CD4-positive, alpha-beta memory T cell (primary cell): ENCODE data around the gene HSF2. TPM values are rescaled to one million over a fixed set of nuclear protein-coding genes. Genes with fewer than 3 reads are reported as not detected.

Source experiments
- CTCF ChIA-PET: fragments of 350-600 bp; sonication (Branson Sonifier 250); formaldehyde crosslinking; loops from one replicate; lab custom pipeline; 2021; ENCODE audit warnings: inconsistent platforms; ENCODE audit not compliant: partially characterized antibody; lab: Charles Lee
- POLR2A ChIA-PET: fragments of 350-600 bp; sonication (Branson Sonifier 250); formaldehyde crosslinking; loops from one replicate; lab custom pipeline; 2021; ENCODE audit not compliant: partially characterized antibody; lab: Charles Lee
- DNase-seq, 5 donors: peaks; one replicate each; pipeline versions ENCODE4 v3.0.0 to v3.0.0-alpha.2; 2020 to 2022; ENCODE audit warnings: mixed read lengths in 1 of 5
- H3K27ac ChIP-seq: one replicate; pipeline ENCODE4 v1.7.0; 2013; ENCODE audit warnings: low read depth, low read length
- H3K27me3 ChIP-seq: 2 replicates; pipeline ENCODE4 v1.7.0; 2013; ENCODE audit warnings: mild to moderate bottlenecking, low read length, moderate library complexity; ENCODE audit not compliant: insufficient read depth
- H3K36me3 ChIP-seq: 2 replicates; pipeline ENCODE4 v1.7.0; 2013; ENCODE audit warnings: mild to moderate bottlenecking, low read length, moderate library complexity; ENCODE audit not compliant: insufficient read depth
- H3K4me1 ChIP-seq: 2 replicates; pipeline ENCODE4 v1.7.0; 2013; ENCODE audit warnings: mild to moderate bottlenecking, low read length, moderate library complexity; ENCODE audit not compliant: insufficient read depth
- H3K4me3 ChIP-seq, 2 donors: one replicate each; pipeline ENCODE4 v1.7.0; 2013; ENCODE audit warnings: low read length in 2 of 2, mild to moderate bottlenecking in 1 of 2
- H3K9me3 ChIP-seq, 2 donors: one replicate each; pipeline ENCODE4 v1.7.0; 2013; ENCODE audit warnings: low read length in 2 of 2, control low read depth in 1 of 2; ENCODE audit not compliant: control insufficient read depth in 1 of 2
- H3K27ac Mint-ChIP-seq, 7 donors: one replicate each; pipeline ENCODE4 v1.8.0; 2020 to 2021; ENCODE audit warnings: mixed read lengths in 7 of 7, mild to moderate bottlenecking in 6 of 7, inconsistent platforms in 3 of 7, moderate library complexity in 3 of 7
- H3K27me3 Mint-ChIP-seq, 2 donors: one replicate each; pipeline ENCODE4 v1.8.0; 2020 to 2021; ENCODE audit warnings: mixed read lengths in 2 of 2
- H3K36me3 Mint-ChIP-seq, 2 donors: one replicate each; pipeline ENCODE4 v1.8.0; 2020 to 2021; ENCODE audit warnings: mixed read lengths in 2 of 2, inconsistent platforms in 1 of 2, mild to moderate bottlenecking in 1 of 2
- H3K4me1 Mint-ChIP-seq, 4 donors: one replicate each; pipeline ENCODE4 v1.8.0; 2020 to 2021; ENCODE audit warnings: mixed read lengths in 4 of 4, mild to moderate bottlenecking in 1 of 4
- H3K4me3 Mint-ChIP-seq, 8 donors: one replicate each; pipeline ENCODE4 v1.8.0; 2020 to 2021; ENCODE audit warnings: mixed read lengths in 8 of 8, mild to moderate bottlenecking in 7 of 8, moderate library complexity in 6 of 8, inconsistent platforms in 3 of 8
- H3K9me3 Mint-ChIP-seq, 8 donors: one replicate each; pipeline ENCODE4 v1.8.0; 2020 to 2021; ENCODE audit warnings: mixed read lengths in 8 of 8, mild to moderate bottlenecking in 5 of 8, inconsistent platforms in 3 of 8, moderate library complexity in 1 of 8
- intact Hi-C: fragments of 100-400 bp; cut with micrococcal nuclease; formaldehyde crosslinking; loops from one replicate; pipeline ENCODE4 v1.15.1; 2023
- polyA plus RNA-seq, 2 donors: library from polyadenylated mRNA; unstranded; fragments of 300-500 nt; fragmentation: Illumina TruSeq; gene quantifications; one replicate each; pipeline ENCODE4 v1.2.3, GENCODE V29; 2021
- total RNA-seq, 2 experiments: library from RNA; stranded (reverse); gene quantifications; one replicate each; pipeline ENCODE4 v1.2.3, GENCODE V29; 2021

HSF2 gene, protein sequence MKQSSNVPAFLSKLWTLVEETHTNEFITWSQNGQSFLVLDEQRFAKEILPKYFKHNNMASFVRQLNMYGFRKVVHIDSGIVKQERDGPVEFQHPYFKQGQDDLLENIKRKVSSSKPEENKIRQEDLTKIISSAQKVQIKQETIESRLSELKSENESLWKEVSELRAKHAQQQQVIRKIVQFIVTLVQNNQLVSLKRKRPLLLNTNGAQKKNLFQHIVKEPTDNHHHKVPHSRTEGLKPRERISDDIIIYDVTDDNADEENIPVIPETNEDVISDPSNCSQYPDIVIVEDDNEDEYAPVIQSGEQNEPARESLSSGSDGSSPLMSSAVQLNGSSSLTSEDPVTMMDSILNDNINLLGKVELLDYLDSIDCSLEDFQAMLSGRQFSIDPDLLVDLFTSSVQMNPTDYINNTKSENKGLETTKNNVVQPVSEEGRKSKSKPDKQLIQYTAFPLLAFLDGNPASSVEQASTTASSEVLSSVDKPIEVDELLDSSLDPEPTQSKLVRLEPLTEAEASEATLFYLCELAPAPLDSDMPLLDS
- total RNA-seq (10 to 100 TPM; 15.7 to 17.4 TPM), polyA plus RNA-seq (10 to 100 TPM; 15.8 to 20.7 TPM)

GRCh38 chr6:122399348-122400120, at the start of gene HSF2:
HSF2 (plus strand) TSS chr6:122399652; CDS start chr6:122399738, 86 bp downstream.
- no peaks in the 10 kb centered on the region for H3K36me3 ChIP-seq
- Mint-ChIP-seq H3K36me3 (peaks cover 0 to 2% of the 10 kb centered on the region in 2 donors), H3K4me3 (peak within 1 kb of the TSS; percentile 96 to 100 (median 98)), H3K4me1 (peaks cover 27 to 36% (median 31%) of the 10 kb centered on the region in 4 donors), H3K9me3 (no peaks in the 10 kb centered on the region), H3K27me3 (no peaks in the 10 kb centered on the region), H3K27ac (peak within 1 kb of the TSS; percentile 92 to 99 (median 97))
- DNase-seq, result peak; percentile 92 to 96 (median 94)
- no peaks in the 10 kb centered on the region for H3K9me3 ChIP-seq
- intact Hi-C loops, result loop anchor here (1.0 to 2.0 kb wide), 4 partner anchors 9 to 1065 kb away; partner anchors contain the start of genes SERINC1 and TBC1D32
- peaks cover 36% of the 10 kb centered on the region for H3K4me1 ChIP-seq
- H3K27me3 ChIP-seq, result no peaks in the 10 kb centered on the region
- peak within 1 kb of the TSS; percentile 88 for H3K27ac ChIP-seq
- CTCF ChIA-PET, result interaction anchor here (0.9 to 1.5 kb wide), 5 partner anchors 10 to 18 kb away, joined by 3 to 14 read pairs (median 4); no protein-coding TSS in a partner anchor
- POLR2A ChIA-PET, result interaction anchor here (1.1 to 1.6 kb wide), 3 partner anchors 9 to 72 kb away, joined by 6 to 30 read pairs (median 10); partner anchors contain the start of gene SERINC1
- H3K4me3 ChIP-seq, result peak within 1 kb of the TSS; percentile 39 to 91

DNA sequence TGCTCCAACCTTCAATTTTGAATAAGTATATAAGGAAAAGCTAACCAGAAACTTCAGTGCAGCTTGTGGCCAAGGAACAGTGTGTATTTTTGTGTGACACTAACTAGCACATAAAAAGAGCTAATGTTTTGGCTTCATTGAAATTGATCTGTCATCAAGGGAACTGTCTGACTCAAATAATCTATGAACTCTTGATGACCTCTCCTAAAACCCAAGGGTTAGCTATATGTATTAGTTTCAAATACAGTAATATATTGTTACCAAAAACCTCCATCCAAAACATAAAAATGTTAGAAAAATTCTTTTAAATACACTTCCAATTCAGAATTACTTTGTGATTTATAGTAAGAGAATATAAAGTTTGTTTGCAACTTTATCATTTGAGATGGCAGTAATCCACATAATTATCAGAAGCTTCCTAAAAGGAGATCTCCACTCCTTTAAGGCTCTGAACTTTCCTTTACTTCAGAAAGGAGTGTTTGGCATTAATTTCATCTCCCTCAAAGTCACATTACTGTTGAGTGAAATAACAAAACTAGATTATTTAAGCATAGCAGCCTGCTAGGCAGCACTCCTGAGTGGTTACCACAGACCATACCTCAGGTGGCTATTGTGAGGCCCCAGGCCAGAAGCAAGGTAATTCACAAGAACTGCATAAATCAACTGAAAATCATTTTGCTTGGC, 46.3 kb upstream of the HSF2 start:
- ChIA-PET CTCF (no interaction called here), POLR2A (no interaction called here)
- no peaks in the 10 kb centered on the region for H3K9me3 ChIP-seq
- Mint-ChIP-seq H3K36me3 (no peaks in the 10 kb centered on the region), H3K4me1 (no peaks in the 10 kb centered on the region), H3K9me3 (no peaks in the 10 kb centered on the region), H3K4me3 (no peak overlapping the region), H3K27ac (no peak overlapping the region), H3K27me3 (peaks cover 6 to 17% of the 10 kb centered on the region in 2 donors)
- H3K36me3 ChIP-seq, result no peaks in the 10 kb centered on the region
- intact Hi-C loops, result no loop called here
- no peaks in the 10 kb centered on the region for H3K27me3 ChIP-seq
- no peak overlapping the region for H3K4me3 ChIP-seq
- no peak for DNase-seq
- H3K27ac ChIP-seq, result no peak overlapping the region
- no peaks in the 10 kb centered on the region for H3K4me1 ChIP-seq

DNA sequence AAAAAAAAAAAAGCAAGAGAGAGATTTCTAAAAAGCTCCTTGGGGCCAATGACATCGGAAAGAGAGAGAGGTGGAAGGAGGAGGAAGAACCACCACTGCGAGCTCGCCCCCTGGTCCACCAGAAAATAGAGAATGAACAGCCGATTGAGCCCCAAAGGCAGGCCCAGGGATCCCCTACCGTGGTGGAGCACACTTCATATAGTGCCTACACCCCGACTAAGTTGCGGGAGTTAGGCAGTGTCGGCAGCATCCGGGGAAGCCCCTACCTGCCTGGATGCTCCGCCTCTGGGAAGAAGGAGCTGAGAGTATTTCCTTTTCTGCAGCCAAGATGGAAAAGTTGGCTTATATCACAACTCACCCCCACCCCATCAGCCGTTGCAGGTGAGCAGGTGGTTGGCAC, 38.6 kb upstream of the HSF2 start:
- CTCF ChIA-PET, result interaction anchor here (0.8 to 1.0 kb wide), 2 partner anchors 19 to 169 kb away, joined by 3 read pairs; no protein-coding TSS in a partner anchor
- no peaks in the 10 kb centered on the region for H3K36me3 Mint-ChIP-seq
- Histone ChIP-seq H3K4me3 (no peak overlapping the region), H3K27ac (no peak overlapping the region), H3K9me3 (no peaks in the 10 kb centered on the region), H3K4me1 (no peaks in the 10 kb centered on the region), H3K36me3 (no peaks in the 10 kb centered on the region), H3K27me3 (no peaks in the 10 kb centered on the region)
- POLR2A ChIA-PET, result no interaction called here
- no peaks in the 10 kb centered on the region for H3K9me3 Mint-ChIP-seq
- no peak overlapping the region for H3K4me3 Mint-ChIP-seq
- peaks cover 0 to 6% of the 10 kb centered on the region in 2 donors for H3K27me3 Mint-ChIP-seq
- no peak overlapping the region for H3K27ac Mint-ChIP-seq
- intact Hi-C loops, result no loop called here
- H3K4me1 Mint-ChIP-seq, result no peaks in the 10 kb centered on the region
- no peak for DNase-seq

- H3K27me3 Mint-ChIP-seq, result peaks cover 0 to 3% of the 10 kb centered on the region in 2 donors
- H3K27me3 ChIP-seq, result no peaks in the 10 kb centered on the region
- H3K4me3 ChIP-seq, result no peak overlapping the region
- no peak overlapping the region for H3K27ac ChIP-seq
- no peaks in the 10 kb centered on the region for H3K9me3 Mint-ChIP-seq
- DNase-seq, result no peak
- no peaks in the 10 kb centered on the region for H3K4me1 ChIP-seq
- H3K4me3 Mint-ChIP-seq, result no peak overlapping the region
- ChIA-PET POLR2A (no interaction called here), CTCF (interaction anchor here (0.8 to 1.0 kb wide), 2 partner anchors 19 to 169 kb away, joined by 3 read pairs; no protein-coding TSS in a partner anchor)
- H3K36me3 Mint-ChIP-seq, result no peaks in the 10 kb centered on the region
- H3K36me3 ChIP-seq, result no peaks in the 10 kb centered on the region
- no peaks in the 10 kb centered on the region for H3K4me1 Mint-ChIP-seq
- H3K9me3 ChIP-seq, result no peaks in the 10 kb centered on the region
- no peak overlapping the region for H3K27ac Mint-ChIP-seq
- intact Hi-C loops, result no loop called here
Observed at GRCh38 chr6:122361314-122361979, 38.0 kb upstream of the HSF2 start.

- Mint-ChIP-seq H3K9me3 (no peaks in the 10 kb centered on the region), H3K27me3 (peaks cover 2 to 3% of the 10 kb centered on the region in 2 donors), H3K36me3 (no peaks in the 10 kb centered on the region), H3K4me1 (no peaks in the 10 kb centered on the region), H3K4me3 (no peak overlapping the region), H3K27ac (no peak overlapping the region)
- intact Hi-C loops, result no loop called here
- H3K4me3 ChIP-seq, result no peak overlapping the region
- no peaks in the 10 kb centered on the region for H3K4me1 ChIP-seq
- ChIA-PET CTCF (no interaction called here), POLR2A (no interaction called here)
- peaks cover 5% of the 10 kb centered on the region for H3K27me3 ChIP-seq
- H3K27ac ChIP-seq, result no peak overlapping the region
- no peak for DNase-seq
- no peaks in the 10 kb centered on the region for H3K36me3 ChIP-seq
- H3K9me3 ChIP-seq, result no peaks in the 10 kb centered on the region
Observed at GRCh38 chr6:122363769-122364483, 35.5 kb upstream of the HSF2 start.

DNA sequence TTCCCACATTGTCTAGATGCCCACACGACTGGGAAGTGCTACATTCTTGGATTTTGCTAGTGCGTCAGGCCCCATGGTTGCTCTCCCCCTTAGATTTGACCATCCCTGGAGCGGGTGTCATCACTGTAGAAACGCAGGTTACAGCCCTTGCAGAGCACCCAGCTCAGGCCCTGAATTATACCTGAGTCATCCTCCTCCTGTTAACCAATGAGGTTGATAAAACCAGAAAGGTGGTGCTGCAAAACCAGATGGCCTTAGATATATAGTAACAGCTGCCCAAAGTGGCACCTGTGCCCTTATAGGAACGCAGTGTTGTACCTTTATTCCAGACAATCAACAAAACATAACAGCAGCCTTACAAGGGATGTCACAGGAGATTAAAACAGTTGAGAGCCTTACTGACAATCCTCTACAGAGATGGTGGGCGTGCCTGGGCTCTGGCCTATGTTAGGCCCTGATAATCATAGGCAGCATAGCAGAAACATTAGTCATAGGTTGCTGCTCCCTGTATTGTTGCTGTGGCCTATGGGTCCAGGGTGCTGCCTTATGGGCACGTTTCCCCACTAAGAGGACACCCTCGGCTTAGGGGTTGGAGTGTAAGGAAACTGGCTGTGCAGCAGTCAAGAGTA, 33.6 kb upstream of the HSF2 start:
- DNase-seq, result no peak
- H3K36me3 ChIP-seq, result no peaks in the 10 kb centered on the region
- no peaks in the 10 kb centered on the region for H3K4me1 Mint-ChIP-seq
- intact Hi-C loops, result no loop called here
- no peak overlapping the region for H3K27ac ChIP-seq
- no peak overlapping the region for H3K4me3 Mint-ChIP-seq
- ChIA-PET POLR2A (no interaction called here), CTCF (no interaction called here)
- no peak overlapping the region for H3K27ac Mint-ChIP-seq
- H3K9me3 Mint-ChIP-seq, result no peaks in the 10 kb centered on the region
- H3K4me1 ChIP-seq, result no peaks in the 10 kb centered on the region
- H3K36me3 Mint-ChIP-seq, result no peaks in the 10 kb centered on the region
- no peaks in the 10 kb centered on the region for H3K9me3 ChIP-seq
- H3K27me3 Mint-ChIP-seq, result peaks cover 0 to 4% of the 10 kb centered on the region in 2 donors
- peaks cover 5% of the 10 kb centered on the region for H3K27me3 ChIP-seq
- no peak overlapping the region for H3K4me3 ChIP-seq
